Hippocampal formation (tissue), 2 donors: ENCODE results near the gene CABYR.
A peak's percentile ranks its signal among the peaks of the same experiment; 100 is the strongest.

Experiments
- DNase-seq, 2 donors: peaks; one replicate each; lab custom pipeline; 2025; lab: John Stamatoyannopoulos, UW

The CABYR gene

GRCh38 chr18:24138789-24139616, at the start of gene CABYR:
TSS of gene CABYR (plus strand) at chr18:24139062. CDS start at chr18:24143115, 4,053 bp downstream.
- DNase-seq, result peak; percentile 73 to 76

GRCh38 chr18:24089076-24089475, 49.8 kb upstream of the CABYR start:
- no peak for DNase-seq

- DNase-seq, result no peak
Observed at GRCh38 chr18:24089515-24090337, 49.1 kb upstream of the CABYR start.

- no peak for DNase-seq
Observed at GRCh38 chr18:24090876-24091275, 48.0 kb upstream of the CABYR start.

GRCh38 chr18:24094561-24094960, 44.3 kb upstream of the CABYR start:
- DNase-seq, result no peak

- no peak for DNase-seq
Observed at GRCh38 chr18:24095976-24096375, 42.9 kb upstream of the CABYR start.

- no peak for DNase-seq
Observed at GRCh38 chr18:24103320-24104021, 35.4 kb upstream of the CABYR start.

- no peak for DNase-seq
Observed at GRCh38 chr18:24104486-24104885, 34.4 kb upstream of the CABYR start.

GRCh38 chr18:24108641-24109040, 30.2 kb upstream of the CABYR start:
- no peak for DNase-seq

- DNase-seq, result no peak
Observed at GRCh38 chr18:24111936-24112335, 26.9 kb upstream of the CABYR start.

GRCh38 chr18:24112464-24112863, 26.4 kb upstream of the CABYR start:
- DNase-seq, result no peak

GRCh38 chr18:24112874-24113615, 25.8 kb upstream of the CABYR start:
- DNase-seq, result no peak

- DNase-seq, result no peak
Observed at GRCh38 chr18:24114924-24115549, 23.8 kb upstream of the CABYR start.

GRCh38 chr18:24115628-24116027, 23.2 kb upstream of the CABYR start:
- DNase-seq, result no peak

- peak; percentile 19 to 69 for DNase-seq
Observed at GRCh38 chr18:24118750-24119577, 19.9 kb upstream of the CABYR start.

- no peak for DNase-seq
Observed at GRCh38 chr18:24120676-24121075, 18.2 kb upstream of the CABYR start.

- DNase-seq, result no peak
Observed at GRCh38 chr18:24121625-24122024, 17.2 kb upstream of the CABYR start.

GRCh38 chr18:24126155-24126961, 12.5 kb upstream of the CABYR start:
- no peak for DNase-seq

GRCh38 chr18:24127735-24128134, 11.1 kb upstream of the CABYR start:
- no peak for DNase-seq
